Upper lobe of left lung (tissue), 4 donors: ENCODE measurements around the gene RASGEF1B.

Experiments used
- EP300 ChIP-seq, 4 donors: sonication (generic); formaldehyde crosslinking; IDR thresholded peaks; one replicate each; pipeline ENCODE4 v1.5.1; 2017; ENCODE audit warnings: antibody characterized with exemption in 4 of 4, control low read depth in 2 of 4
- POLR2A ChIP-seq, 4 donors: fragments of 450-650 bp; IDR thresholded peaks; one replicate each; pipeline ENCODE4 v1.5.1; 2016 to 2017; ENCODE audit warnings: antibody characterized with exemption in 4 of 4, mild to moderate bottlenecking in 2 of 4
- POLR2AphosphoS5 ChIP-seq, 2 donors: sonication (generic); formaldehyde crosslinking; IDR thresholded peaks; one replicate each; pipeline ENCODE4 v1.5.1; 2017; ENCODE audit warnings: antibody characterized with exemption in 2 of 2
- TF ChIP-seq, protein P1 (sequence below), 6 experiments: fragments of 450-650 bp in 4 of 6; fragments of 200-600 bp in 2 of 6; sonication (generic) in 2 of 6; IDR thresholded peaks; one replicate each; pipeline ENCODE4 v1.5.1; 2016 to 2019; ENCODE audit warnings: antibody characterized with exemption in 6 of 6

DNA sequence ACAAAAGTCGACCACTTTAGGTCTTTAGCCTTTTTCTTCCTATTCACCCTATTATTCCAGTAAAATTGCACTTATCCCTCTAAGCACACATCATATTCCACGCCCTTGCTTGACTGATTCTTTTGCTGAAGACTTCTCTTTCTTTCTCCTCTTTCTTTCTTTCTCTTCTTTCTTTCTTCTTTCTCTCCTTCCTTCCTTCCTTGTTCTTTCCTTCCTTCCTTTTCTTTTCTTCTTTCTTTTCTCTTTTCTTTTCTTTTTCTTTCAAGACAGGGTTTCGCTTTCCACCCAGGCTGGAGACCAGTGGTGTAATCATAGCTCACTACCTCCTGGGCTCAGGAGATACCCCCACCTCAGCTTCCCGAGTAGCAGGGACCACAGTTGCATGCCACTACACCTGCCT is 61.9 kb downstream of the RASGEF1B start:
- TF ChIP-seq, protein P1, sequence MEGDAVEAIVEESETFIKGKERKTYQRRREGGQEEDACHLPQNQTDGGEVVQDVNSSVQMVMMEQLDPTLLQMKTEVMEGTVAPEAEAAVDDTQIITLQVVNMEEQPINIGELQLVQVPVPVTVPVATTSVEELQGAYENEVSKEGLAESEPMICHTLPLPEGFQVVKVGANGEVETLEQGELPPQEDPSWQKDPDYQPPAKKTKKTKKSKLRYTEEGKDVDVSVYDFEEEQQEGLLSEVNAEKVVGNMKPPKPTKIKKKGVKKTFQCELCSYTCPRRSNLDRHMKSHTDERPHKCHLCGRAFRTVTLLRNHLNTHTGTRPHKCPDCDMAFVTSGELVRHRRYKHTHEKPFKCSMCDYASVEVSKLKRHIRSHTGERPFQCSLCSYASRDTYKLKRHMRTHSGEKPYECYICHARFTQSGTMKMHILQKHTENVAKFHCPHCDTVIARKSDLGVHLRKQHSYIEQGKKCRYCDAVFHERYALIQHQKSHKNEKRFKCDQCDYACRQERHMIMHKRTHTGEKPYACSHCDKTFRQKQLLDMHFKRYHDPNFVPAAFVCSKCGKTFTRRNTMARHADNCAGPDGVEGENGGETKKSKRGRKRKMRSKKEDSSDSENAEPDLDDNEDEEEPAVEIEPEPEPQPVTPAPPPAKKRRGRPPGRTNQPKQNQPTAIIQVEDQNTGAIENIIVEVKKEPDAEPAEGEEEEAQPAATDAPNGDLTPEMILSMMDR (IDR thresholded peaks at IDR 0.05), result no peak
- TF ChIP-seq POLR2AphosphoS5 (IDR thresholded peaks at IDR 0.05) (no peak), POLR2A (IDR thresholded peaks at IDR 0.05) (no peak), EP300 (IDR thresholded peaks at IDR 0.05) (no peak)
